HepG2 (cell line): ENCODE measurements around the gene DOK7. TPM values are rescaled to one million over a fixed set of nuclear protein-coding genes. Genes with fewer than 3 reads are reported as not detected.

ENCODE experiments used
- ATAC-seq: fragments of 200-7000 bp; cut with Tn5 transposase; 3 replicates; pipeline ENCODE4 v1.9.1; 2020; ENCODE audit warnings: mild to moderate bottlenecking, moderate library complexity
- BruUV-seq: library from RNA; stranded (reverse); fragments of 400-500 nt; replicated peaks from 2 replicates; lab custom pipeline; 2021; lab: Mats Ljungman, UMichigan
- CTCF ChIA-PET: fragments of 300-600 bp; formaldehyde crosslinking; extraction: SDS; loops from one replicate; lab custom pipeline; 2021; ENCODE audit warnings: low total read pairs, inconsistent platforms, low intra/inter-chr PET ratio; lab: Yijun Ruan, JAX
- POLR2A ChIA-PET: fragments of 350-600 bp; sonication (Branson Sonifier 250); formaldehyde crosslinking; loops from one replicate; lab custom pipeline; 2020; ENCODE audit warnings: antibody characterized with exemption, inconsistent platforms; lab: Yijun Ruan, JAX
- DNase-seq: peaks from one replicate; pipeline ENCODE4 v3.0.0-alpha.2; 2015; ENCODE audit warnings: low spot score
- FAIRE-seq: peaks from 3 replicates; lab custom pipeline; 2011; peaks lifted over from hg19 to GRCh38; lab: Jason Lieb, UNC
- H2AFZ ChIP-seq: one replicate; pipeline ENCODE4 v1.6.1; 2011; ENCODE audit warnings: low read length, inconsistent platforms
- H3K27ac ChIP-seq: fragments of 300-600 bp; 3 replicates; pipeline ENCODE4 v1.8.0; 2011; ENCODE audit warnings: mixed run types, mild to moderate bottlenecking, mixed read lengths, low read length, inconsistent platforms; ENCODE audit not compliant: insufficient read depth; ENCODE audit errors: extremely low read length
- H3K27me3 ChIP-seq, 2 experiments: fragments of 200-600 bp in 1 of 2; 2 replicates in 1 of 2; 3 replicates in 1 of 2; pipeline versions ENCODE4 v1.6.0 to v1.8.0; 2011; ENCODE audit warnings: low read length in 2 of 2, mild to moderate bottlenecking in 2 of 2, moderate library complexity in 2 of 2, inconsistent platforms in 1 of 2; ENCODE audit not compliant: insufficient read depth in 2 of 2, control insufficient read depth in 1 of 2
- H3K36me3 ChIP-seq, 2 experiments: fragments of 200-600 bp in 1 of 2; replicated peaks in 1 of 2; 2 replicates in 1 of 2; 3 replicates in 1 of 2; pipeline versions ENCODE4 v1.5.1 to v1.8.0; 2011; ENCODE audit warnings: low read length in 2 of 2, inconsistent platforms in 1 of 2; ENCODE audit not compliant: insufficient read depth in 2 of 2, control insufficient read depth in 1 of 2
- H3K4me1 ChIP-seq: 2 replicates; pipeline ENCODE4 v1.5.1; 2012; ENCODE audit warnings: low read length, inconsistent platforms; ENCODE audit not compliant: insufficient read depth
- H3K4me2 ChIP-seq: 2 replicates; pipeline ENCODE4 v1.6.0; 2011; ENCODE audit warnings: low read depth, low read length, inconsistent platforms
- H3K4me3 ChIP-seq, 3 experiments: fragments of 200-600 bp in 1 of 3; sonication (generic), shearing (Covaris generic) in 1 of 3; replicated peaks in 1 of 3; 2 replicates each; pipeline ENCODE4 v1.5.1; 2011 to 2016; ENCODE audit warnings: low read length in 3 of 3, inconsistent platforms in 2 of 3, low read depth in 2 of 3, mild to moderate bottlenecking in 2 of 3, control low read depth in 1 of 3, mixed read lengths in 1 of 3; ENCODE audit not compliant: insufficient read depth in 1 of 3
- H3K79me2 ChIP-seq: one replicate; pipeline ENCODE4 v1.6.1; 2011; ENCODE audit warnings: low read length, inconsistent platforms; ENCODE audit not compliant: insufficient read depth
- H3K9ac ChIP-seq: 2 replicates; pipeline ENCODE4 v1.6.0; 2011; ENCODE audit warnings: mild to moderate bottlenecking, low read depth, low read length, inconsistent platforms; ENCODE audit not compliant: insufficient read depth
- H3K9me3 ChIP-seq: 2 replicates; pipeline ENCODE4 v1.5.1; 2012; ENCODE audit warnings: mild to moderate bottlenecking, low read length
- H4K20me1 ChIP-seq: 2 replicates; pipeline ENCODE4 v1.6.0; 2011; ENCODE audit warnings: inconsistent platforms, mild to moderate bottlenecking, low read length, moderate library complexity; ENCODE audit not compliant: insufficient read depth
- AGO2 ChIP-seq: fragments of 200-400 bp; formaldehyde crosslinking; optimal IDR thresholded peaks from 2 replicates; pipeline ENCODE3; 2017; ENCODE audit warnings: mild to moderate bottlenecking, low read depth, low read length, moderate library complexity
- MXD4 ChIP-seq: IDR thresholded peaks from 2 replicates; pipeline ENCODE4 v1.6.1; 2016; ENCODE audit warnings: mild to moderate bottlenecking, missing biosample characterization, missing genetic modification reagents
- NFATC3 ChIP-seq: sonication (generic); formaldehyde crosslinking; IDR thresholded peaks from 2 replicates; pipeline ENCODE4 v1.5.1; 2020; ENCODE audit warnings: mild to moderate bottlenecking, missing genetic modification reagents
- PHB2 ChIP-seq: fragments of 450-650 bp; IDR thresholded peaks from 2 replicates; pipeline ENCODE4 v1.6.1; 2018; ENCODE audit not compliant: partially characterized antibody
- RBFOX2 ChIP-seq: fragments of 200-400 bp; formaldehyde crosslinking; IDR thresholded peaks from 2 replicates; pipeline ENCODE4 v1.6.1; 2017; ENCODE audit warnings: low read depth, mild to moderate bottlenecking, low read length
- TCF7 ChIP-seq: sonication (generic); IDR thresholded peaks from 2 replicates; pipeline ENCODE4 v1.6.1; 2016; ENCODE audit warnings: antibody characterized with exemption, low read depth
- U2AF2 ChIP-seq: fragments of 200-400 bp; formaldehyde crosslinking; IDR thresholded peaks from 2 replicates; pipeline ENCODE4 v1.6.1; 2017; ENCODE audit warnings: low read depth, mild to moderate bottlenecking, low read length
- ZBED4 ChIP-seq: sonication (generic); formaldehyde crosslinking; IDR thresholded peaks from 2 replicates; pipeline ENCODE4 v1.4.0; 2020; ENCODE audit warnings: missing genetic modification reagents, borderline replicate concordance
- ZBTB7A ChIP-seq: sonication (generic); formaldehyde crosslinking; IDR thresholded peaks from 2 replicates; pipeline ENCODE4 v1.8.0; 2022; ENCODE audit warnings: mild to moderate bottlenecking, missing genetic modification reagents
- ZEB1 ChIP-seq: IDR thresholded peaks from 2 replicates; pipeline ENCODE4 v1.6.1; 2012; ENCODE audit warnings: mild to moderate bottlenecking, low read depth, inconsistent platforms; ENCODE audit not compliant: insufficient replicate concordance
- ZMYM2 ChIP-seq: sonication (generic); formaldehyde crosslinking; IDR thresholded peaks from 2 replicates; pipeline ENCODE4 v1.8.0; 2022; ENCODE audit warnings: mild to moderate bottlenecking, missing genetic modification reagents
- ZNF234 ChIP-seq: sonication (generic); formaldehyde crosslinking; conservative IDR thresholded peaks from 2 replicates; pipeline ENCODE4 v1.5.1; 2020; ENCODE audit warnings: mild to moderate bottlenecking, missing genetic modification reagents
- ZNF354B ChIP-seq: sonication (generic); formaldehyde crosslinking; IDR thresholded peaks from 2 replicates; pipeline ENCODE4 v1.8.0; 2022; ENCODE audit warnings: mild to moderate bottlenecking, missing genetic modification reagents
- ZNF616 ChIP-seq: sonication (generic); formaldehyde crosslinking; IDR thresholded peaks from 2 replicates; pipeline ENCODE4 v1.5.0; 2020; ENCODE audit warnings: low read depth, mild to moderate bottlenecking, missing genetic modification reagents
- ZNF766 ChIP-seq: sonication (generic); formaldehyde crosslinking; IDR thresholded peaks from 2 replicates; pipeline ENCODE4 v1.5.0; 2020; ENCODE audit warnings: missing genetic modification reagents, borderline replicate concordance
- ZNF850 ChIP-seq: sonication (generic); formaldehyde crosslinking; conservative IDR thresholded peaks from 2 replicates; pipeline ENCODE4 v1.9.0; 2021; ENCODE audit warnings: mild to moderate bottlenecking, missing genetic modification reagents
- WGBS: methylation state at CpG from one replicate; pipeline ENCODE4 v1.1.6; 2017; ENCODE audit warnings: low lambda C conversion rate; 5-methylcytosine and 5-hydroxymethylcytosine counted together
- in situ Hi-C: cut with HindIII; loops from 2 replicates; pipeline ENCODE4 v1.10.0; 2017; ENCODE audit warnings: low pct_unique_long_range_greater_than_20kb; ENCODE audit not compliant: extremely low pct_ligation_motif_present
- intact Hi-C: fragments of 100-400 bp; cut with micrococcal nuclease; formaldehyde crosslinking; loops from one replicate; pipeline ENCODE4 v1.10.0; 2022; ENCODE audit not compliant: unreplicated experiment
- polyA plus RNA-seq, 8 experiments: library from polyadenylated mRNA; depleted of rRNA in 3 of 8; stranded (reverse) in 7 of 8; unstranded in 1 of 8; fragments of >200 nt; fragmentation: Illumina TruSeq in 4 of 8; extraction: Trizol in 4 of 8; gene quantifications; 2 replicates each; pipeline versions ENCODE4 v1.2.1 to v1.2.3, GENCODE V29; 2011 to 2016; ENCODE audit warnings: low read depth in 4 of 8, missing spikeins in 1 of 8, mixed read lengths in 1 of 8; ENCODE audit not compliant: insufficient read depth in 1 of 8
- total RNA-seq, 5 experiments: library from RNA; depleted of rRNA; stranded (reverse); fragments of >200 nt; fragmentation: Illumina TruSeq; extraction: Trizol; gene quantifications; 2 replicates each; pipeline ENCODE4 v1.2.3, GENCODE V29; 2016; ENCODE audit warnings: low read depth in 1 of 5
- TF ChIP-seq, protein P1 (sequence below): sonication (generic); formaldehyde crosslinking; IDR thresholded peaks from 2 replicates; pipeline ENCODE4 v1.5.1; 2020; ENCODE audit warnings: missing genetic modification reagents, mild to moderate bottlenecking, borderline replicate concordance
- TF ChIP-seq, protein P2 (sequence below): sonication (generic); formaldehyde crosslinking; IDR thresholded peaks from 2 replicates; pipeline ENCODE4 v1.5.0; 2020; ENCODE audit warnings: mild to moderate bottlenecking, missing genetic modification reagents, borderline replicate concordance

DOK7 gene
- total and polyA plus RNA-seq, 2 of the 13 experiments (the other 11 are each of a cell fraction or from before 2014, with no cell fraction given) = 0.03 to 0.07 TPM

DNA sequence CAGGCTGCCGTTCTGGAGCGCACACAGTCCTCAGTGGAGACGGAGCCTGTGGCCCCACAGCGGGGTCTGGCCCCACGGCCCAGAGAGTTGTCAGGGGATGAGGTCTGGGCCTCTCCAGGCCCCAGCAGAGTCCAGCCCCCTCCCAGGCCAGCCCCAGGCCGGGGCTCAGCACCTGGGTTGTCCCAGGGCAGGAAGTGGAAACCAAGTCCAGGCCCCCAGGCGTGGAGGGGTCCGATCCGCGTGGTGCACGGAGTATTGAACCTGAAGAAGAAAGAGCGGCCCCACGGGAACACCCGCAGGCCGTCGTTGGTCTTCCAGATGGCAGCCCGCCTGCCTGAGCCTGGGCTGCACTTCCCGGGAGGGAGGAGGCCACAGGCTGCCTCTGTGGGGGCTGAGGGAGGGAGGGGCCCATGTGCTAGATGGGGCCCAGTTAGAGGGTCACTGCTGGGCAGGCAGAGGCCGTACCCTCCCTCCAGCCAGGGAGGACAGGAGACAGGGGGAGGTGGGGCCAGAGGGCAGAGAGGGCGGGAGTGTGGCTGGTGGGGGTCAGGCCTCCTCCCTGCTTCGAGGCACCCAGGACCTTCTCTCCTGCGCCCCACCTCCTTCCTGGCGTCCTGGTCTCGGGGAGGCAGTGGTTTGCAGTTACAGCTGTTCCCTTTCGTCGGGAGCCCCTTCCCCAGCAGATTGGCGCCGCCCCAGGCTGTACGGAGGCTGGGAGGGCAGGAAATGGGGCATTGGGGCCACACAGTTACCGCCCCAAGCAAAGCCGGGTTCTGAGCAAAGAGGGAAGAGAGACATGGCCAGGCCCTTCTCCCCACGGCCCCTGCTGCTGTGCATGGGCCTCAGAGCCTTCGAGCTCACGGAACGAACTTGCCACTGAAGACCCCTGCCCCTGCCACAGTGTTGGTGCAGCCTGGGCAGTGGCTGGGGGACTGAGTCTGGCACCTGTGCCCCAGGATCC lies 13.3 kb upstream of the DOK7 start:
- intact Hi-C loops = no loop called here
- CTCF ChIA-PET = no interaction called here
- TF ChIP-seq ZBTB7A (CRISPR knock-in tag) = 0 out of 2 replicates have a peak, but pooled peaks have one; percentile 39
- TF ChIP-seq AGO2 = peak; percentile 42
- TF ChIP-seq RBFOX2 = no peak
- TF ChIP-seq TCF7 = no peak
- no peak for TF ChIP-seq ZNF766 (CRISPR knock-in tag)
- no peak for TF ChIP-seq ZNF616
- no peak for TF ChIP-seq MXD4 (CRISPR knock-in tag)
- TF ChIP-seq ZMYM2 (CRISPR knock-in tag) = no peak
- no peak for TF ChIP-seq ZNF354B (CRISPR knock-in tag)
- TF ChIP-seq PHB2 = no peak
- TF ChIP-seq, protein P1, sequence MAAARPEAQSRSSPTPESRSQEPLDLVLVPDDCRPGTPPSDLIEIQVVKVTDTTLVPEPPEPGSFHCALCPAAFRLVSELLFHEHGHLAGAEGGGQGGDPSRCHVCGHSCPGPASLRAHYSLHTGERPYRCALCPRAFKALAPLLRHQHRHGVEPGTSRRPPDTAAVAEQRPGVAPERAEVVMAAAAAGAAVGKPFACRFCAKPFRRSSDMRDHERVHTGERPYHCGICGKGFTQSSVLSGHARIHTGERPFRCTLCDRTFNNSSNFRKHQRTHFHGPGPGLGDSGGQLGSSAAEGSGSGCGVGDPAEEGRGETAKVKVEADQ (CRISPR knock-in tag) = no peak
- TF ChIP-seq, protein P2, sequence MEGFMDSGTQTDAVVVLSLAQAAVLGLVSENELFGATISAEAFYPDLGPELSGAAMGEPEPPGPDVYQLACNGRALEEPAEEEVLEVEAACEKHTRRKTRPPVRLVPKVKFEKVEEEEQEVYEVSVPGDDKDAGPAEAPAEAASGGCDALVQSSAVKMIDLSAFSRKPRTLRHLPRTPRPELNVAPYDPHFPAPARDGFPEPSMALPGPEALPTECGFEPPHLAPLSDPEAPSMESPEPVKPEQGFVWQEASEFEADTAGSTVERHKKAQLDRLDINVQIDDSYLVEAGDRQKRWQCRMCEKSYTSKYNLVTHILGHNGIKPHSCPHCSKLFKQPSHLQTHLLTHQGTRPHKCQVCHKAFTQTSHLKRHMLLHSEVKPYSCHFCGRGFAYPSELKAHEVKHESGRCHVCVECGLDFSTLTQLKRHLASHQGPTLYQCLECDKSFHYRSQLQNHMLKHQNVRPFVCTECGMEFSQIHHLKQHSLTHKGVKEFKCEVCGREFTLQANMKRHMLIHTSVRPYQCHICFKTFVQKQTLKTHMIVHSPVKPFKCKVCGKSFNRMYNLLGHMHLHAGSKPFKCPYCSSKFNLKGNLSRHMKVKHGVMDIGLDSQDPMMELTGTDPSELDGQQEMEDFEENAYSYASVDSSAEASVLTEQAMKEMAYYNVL (CRISPR knock-in tag) = no peak
- no peak for TF ChIP-seq ZNF850 (CRISPR knock-in tag)
- no peak for TF ChIP-seq ZNF234 (CRISPR knock-in tag)
- TF ChIP-seq ZBED4 (CRISPR knock-in tag) = no peak
- TF ChIP-seq NFATC3 (CRISPR knock-in tag) = no peak
- TF ChIP-seq U2AF2 = no peak
- TF ChIP-seq ZEB1 = no peak

More for the DNA sequence above, 13.3 kb upstream of the DOK7 start:
- H3K9me3 ChIP-seq = no peaks in the 10 kb centered on the region
- POLR2A ChIA-PET = no interaction called here
- DNase-seq (no peak), FAIRE-seq (no peak), ATAC-seq (peak; percentile 11)
- 64% methylated on average over 21 of the region's 35 CpGs for WGBS
- in situ Hi-C loops = loop anchor here (5.0 kb wide), 1 partner anchor 103 kb away; no protein-coding TSS in a partner anchor
- no peaks in the 10 kb centered on the region; a peak in 1 of 5 replicates for H3K27me3 ChIP-seq
- no peaks in the 10 kb centered on the region for H3K36me3 ChIP-seq
- no peak overlapping the region for H2AFZ ChIP-seq
- peaks cover 27% of the 10 kb centered on the region for H3K4me1 ChIP-seq
- no peaks in the 10 kb centered on the region for H3K79me2 ChIP-seq
- no peaks in the 10 kb centered on the region for H4K20me1 ChIP-seq
- H3K9ac ChIP-seq = no peak overlapping the region
- H3K4me3 ChIP-seq = no peak overlapping the region; a peak in 1 of 6 replicates
- H3K4me2 ChIP-seq = no peak overlapping the region
- H3K27ac ChIP-seq = no peak overlapping the region
- no TSS peak for BruUV-seq
